NT2/D1 (cell line): Measurements from ENCODE around the gene RNGTT.
"Not testable (repeated sequence)": the region's sequence is repeated elsewhere in the genome, so short reads cannot be mapped to it uniquely, and the experiment has no call there.

Experiments
- DNase-seq: peaks from one replicate; pipeline ENCODE4 v3.0.0-alpha.2; 2011; ENCODE audit warnings: low read depth, low spot score
- H3K27me3 ChIP-seq: 2 replicates; pipeline ENCODE4 v1.6.0; 2011; ENCODE audit warnings: mild to moderate bottlenecking; ENCODE audit not compliant: insufficient read length, insufficient read depth
- H3K36me3 ChIP-seq: 2 replicates; pipeline ENCODE4 v1.6.1; 2011; ENCODE audit warnings: mild to moderate bottlenecking, low read length, mixed read lengths; ENCODE audit not compliant: insufficient read depth, insufficient read length
- H3K4me1 ChIP-seq: 2 replicates; pipeline ENCODE4 v1.5.1; 2011; ENCODE audit not compliant: insufficient read depth, insufficient read length
- H3K4me3 ChIP-seq: 2 replicates; pipeline ENCODE4 v1.5.1; 2011; ENCODE audit warnings: low read depth; ENCODE audit not compliant: insufficient read length
- H3K9ac ChIP-seq: 2 replicates; pipeline ENCODE4 v1.6.0; 2011; ENCODE audit warnings: low read depth; ENCODE audit not compliant: insufficient read length
- H3K9me3 ChIP-seq: 2 replicates; pipeline ENCODE4 v1.5.1; 2011; ENCODE audit warnings: mild to moderate bottlenecking, low read length; ENCODE audit not compliant: insufficient read depth
- SUZ12 ChIP-seq: IDR thresholded peaks from 2 replicates; pipeline ENCODE4 v1.6.1; 2011; ENCODE audit not compliant: insufficient read length, insufficient read depth; ENCODE audit errors: extremely low read depth
- YY1 ChIP-seq: IDR thresholded peaks from 2 replicates; pipeline ENCODE4 v1.6.1; 2011; ENCODE audit not compliant: insufficient read length, insufficient read depth
- ZNF274 ChIP-seq: IDR thresholded peaks from 2 replicates; pipeline ENCODE4 v1.6.1; 2011; ENCODE audit warnings: mild to moderate bottlenecking, low read depth, low read length

The RNGTT gene

GRCh38 chr6:88984606-88985005 is 21.2 kb upstream of the RNGTT start:
- Histone ChIP-seq H3K36me3 (no peaks in the 10 kb centered on the region), H3K4me1 (no peaks in the 10 kb centered on the region), H3K27me3 (no peaks in the 10 kb centered on the region), H3K9ac (no peak overlapping the region), H3K9me3 (no peaks in the 10 kb centered on the region), H3K4me3 (no peak overlapping the region)
- TF ChIP-seq ZNF274 (no peak), SUZ12 (no peak), YY1 (no peak)
- no peak for DNase-seq

GRCh38 chr6:88984152-88984551 is 20.7 kb upstream of the RNGTT start:
- no peaks in the 10 kb centered on the region for H3K4me1 ChIP-seq
- TF ChIP-seq YY1 (no peak), SUZ12 (no peak), ZNF274 (no peak)
- no peak overlapping the region for H3K9ac ChIP-seq
- H3K9me3 ChIP-seq = no peaks in the 10 kb centered on the region
- no peak overlapping the region for H3K4me3 ChIP-seq
- no peaks in the 10 kb centered on the region for H3K36me3 ChIP-seq
- DNase-seq = no peak
- no peaks in the 10 kb centered on the region for H3K27me3 ChIP-seq

GRCh38 chr6:88983532-88983931 is 20.1 kb upstream of the RNGTT start:
- no peaks in the 10 kb centered on the region for H3K36me3 ChIP-seq
- no peaks in the 10 kb centered on the region for H3K9me3 ChIP-seq
- no peak overlapping the region for H3K4me3 ChIP-seq
- no peak overlapping the region for H3K9ac ChIP-seq
- DNase-seq = no peak
- H3K27me3 ChIP-seq = no peaks in the 10 kb centered on the region
- H3K4me1 ChIP-seq = no peaks in the 10 kb centered on the region
- no peak for TF ChIP-seq YY1
- TF ChIP-seq ZNF274 = no peak
- no peak for TF ChIP-seq SUZ12

GRCh38 chr6:88983129-88983528 is 19.7 kb upstream of the RNGTT start:
- DNase-seq, H3K4me3 ChIP-seq, H3K9ac ChIP-seq, H3K9me3 ChIP-seq, H3K4me1 ChIP-seq, H3K36me3 ChIP-seq, H3K27me3 ChIP-seq: not testable (repeated sequence)

GRCh38 chr6:88982720-88983119 is 19.3 kb upstream of the RNGTT start:
- H3K9me3 ChIP-seq = no peaks in the 10 kb centered on the region
- no peaks in the 10 kb centered on the region for H3K27me3 ChIP-seq
- no peaks in the 10 kb centered on the region for H3K36me3 ChIP-seq
- no peak overlapping the region for H3K9ac ChIP-seq
- H3K4me1 ChIP-seq = no peaks in the 10 kb centered on the region
- H3K4me3 ChIP-seq = no peak overlapping the region
- DNase-seq = no peak
- no peak for TF ChIP-seq YY1
- TF ChIP-seq ZNF274 = no peak
- no peak for TF ChIP-seq SUZ12

GRCh38 chr6:88975369-88975768 is 12.0 kb upstream of the RNGTT start:
- Histone ChIP-seq H3K9me3 (no peaks in the 10 kb centered on the region), H3K27me3 (no peaks in the 10 kb centered on the region), H3K4me3 (no peak overlapping the region), H3K36me3 (no peaks in the 10 kb centered on the region), H3K4me1 (no peaks in the 10 kb centered on the region), H3K9ac (no peak overlapping the region)
- no peak for DNase-seq
- no peak for TF ChIP-seq ZNF274
- TF ChIP-seq YY1 = no peak
- TF ChIP-seq SUZ12 = no peak

GRCh38 chr6:88972504-88973423 is 9.3 kb upstream of the RNGTT start:
- Histone ChIP-seq H3K36me3 (no peaks in the 10 kb centered on the region), H3K4me3 (no peak overlapping the region), H3K27me3 (no peaks in the 10 kb centered on the region), H3K4me1 (no peaks in the 10 kb centered on the region), H3K9ac (no peak overlapping the region), H3K9me3 (peaks cover 13% of the 10 kb centered on the region)
- TF ChIP-seq ZNF274 = no peak
- no peak for TF ChIP-seq YY1
- TF ChIP-seq SUZ12 = no peak
- DNase-seq = no peak

- TF ChIP-seq YY1 = no peak
- no peak for TF ChIP-seq ZNF274
- TF ChIP-seq SUZ12 = no peak
- Histone ChIP-seq H3K9ac (no peak overlapping the region), H3K27me3 (no peaks in the 10 kb centered on the region), H3K36me3 (no peaks in the 10 kb centered on the region), H3K4me1 (no peaks in the 10 kb centered on the region), H3K9me3 (peaks cover 23% of the 10 kb centered on the region), H3K4me3 (no peak overlapping the region)
- no peak for DNase-seq
Measured at GRCh38 chr6:88970301-88970700, 6.9 kb upstream of the RNGTT start.

- not testable (repeated sequence) for H3K9ac ChIP-seq, H3K4me1 ChIP-seq, H3K4me3 ChIP-seq, DNase-seq, H3K27me3 ChIP-seq, H3K36me3 ChIP-seq
- peaks cover 23% of the 10 kb centered on the region for H3K9me3 ChIP-seq
Measured at GRCh38 chr6:88969255-88969654, 5.8 kb upstream of the RNGTT start.
